ENCODE measurements around the gene CFAP299.

GRCh38 chr4:80740375-80740774, 404.8 kb downstream of the CFAP299 start:
- no peak for TF ChIP-seq EZH2phosphoT487 (IDR thresholded peaks at IDR 0.05; ENCODE audit: borderline replicate concordance, low read length)
- no peak for TF ChIP-seq CTCF (IDR thresholded peaks at IDR 0.05; ENCODE audit: low read depth, low read length, poor library complexity, severe bottlenecking)

Data from DOHH2 (cell line).